A673 (cell line): Measurements from ENCODE around the gene GBX2.

Experiments used
- CTCF ChIP-seq: fragments of 300-800, 200-600 bp; sonication (generic); conservative IDR thresholded peaks from 2 replicates; pipeline ENCODE4 v1.5.1; 2017; ENCODE audit warnings: low read depth, mild to moderate bottlenecking, antibody characterized with exemption, low read length, moderate library complexity, mixed read lengths
- EZH2 ChIP-seq: fragments of 200-600 bp; sonication (generic); IDR thresholded peaks from 2 replicates; pipeline ENCODE4 v1.6.1; 2017; ENCODE audit warnings: borderline replicate concordance, low read depth, mild to moderate bottlenecking, mixed read lengths, antibody characterized with exemption, low read length; ENCODE audit not compliant: poor library complexity, severe bottlenecking

DNA sequence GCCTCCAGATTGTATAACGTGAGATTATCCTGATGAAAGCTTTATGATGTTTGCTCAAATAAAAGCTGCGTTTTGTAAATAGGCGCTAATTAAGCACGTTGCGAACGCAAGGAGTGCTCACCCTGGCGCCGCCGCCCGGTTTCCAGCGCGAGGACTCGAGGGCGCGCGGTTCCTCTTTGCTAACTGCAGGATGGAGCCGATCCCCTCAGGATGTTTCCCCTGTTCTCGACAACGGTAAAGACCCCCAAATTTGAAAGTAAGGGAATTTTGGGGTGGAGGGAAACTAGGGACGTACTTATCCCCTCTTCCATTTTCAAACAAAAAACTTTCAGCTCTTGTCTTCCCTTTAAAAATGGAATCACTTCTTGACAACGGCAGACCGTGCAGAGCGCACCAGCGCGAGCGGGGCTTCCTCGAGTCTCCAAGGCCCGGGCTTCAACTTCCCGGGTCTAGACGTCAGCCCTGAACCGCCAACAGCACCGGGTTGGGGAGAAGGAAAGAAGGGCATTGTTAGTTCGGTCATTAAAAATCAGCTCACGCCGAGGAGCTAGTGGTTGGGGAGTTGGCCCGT is 1.1 kb upstream of the GBX2 start:
- TF ChIP-seq CTCF (no peak), EZH2 (no peak)
